Bone marrow (tissue), 2 donors: ENCODE results near the gene TREML2.
"Not testable (repeated sequence)": the region's sequence is repeated elsewhere in the genome, so short reads cannot be mapped to it uniquely, and the experiment has no call there.

Source experiments
- DNase-seq, 2 donors: peaks; one replicate each; lab custom pipeline; 2025; lab: John Stamatoyannopoulos, UW

Gene TREML2, protein sequence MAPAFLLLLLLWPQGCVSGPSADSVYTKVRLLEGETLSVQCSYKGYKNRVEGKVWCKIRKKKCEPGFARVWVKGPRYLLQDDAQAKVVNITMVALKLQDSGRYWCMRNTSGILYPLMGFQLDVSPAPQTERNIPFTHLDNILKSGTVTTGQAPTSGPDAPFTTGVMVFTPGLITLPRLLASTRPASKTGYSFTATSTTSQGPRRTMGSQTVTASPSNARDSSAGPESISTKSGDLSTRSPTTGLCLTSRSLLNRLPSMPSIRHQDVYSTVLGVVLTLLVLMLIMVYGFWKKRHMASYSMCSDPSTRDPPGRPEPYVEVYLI

DNA sequence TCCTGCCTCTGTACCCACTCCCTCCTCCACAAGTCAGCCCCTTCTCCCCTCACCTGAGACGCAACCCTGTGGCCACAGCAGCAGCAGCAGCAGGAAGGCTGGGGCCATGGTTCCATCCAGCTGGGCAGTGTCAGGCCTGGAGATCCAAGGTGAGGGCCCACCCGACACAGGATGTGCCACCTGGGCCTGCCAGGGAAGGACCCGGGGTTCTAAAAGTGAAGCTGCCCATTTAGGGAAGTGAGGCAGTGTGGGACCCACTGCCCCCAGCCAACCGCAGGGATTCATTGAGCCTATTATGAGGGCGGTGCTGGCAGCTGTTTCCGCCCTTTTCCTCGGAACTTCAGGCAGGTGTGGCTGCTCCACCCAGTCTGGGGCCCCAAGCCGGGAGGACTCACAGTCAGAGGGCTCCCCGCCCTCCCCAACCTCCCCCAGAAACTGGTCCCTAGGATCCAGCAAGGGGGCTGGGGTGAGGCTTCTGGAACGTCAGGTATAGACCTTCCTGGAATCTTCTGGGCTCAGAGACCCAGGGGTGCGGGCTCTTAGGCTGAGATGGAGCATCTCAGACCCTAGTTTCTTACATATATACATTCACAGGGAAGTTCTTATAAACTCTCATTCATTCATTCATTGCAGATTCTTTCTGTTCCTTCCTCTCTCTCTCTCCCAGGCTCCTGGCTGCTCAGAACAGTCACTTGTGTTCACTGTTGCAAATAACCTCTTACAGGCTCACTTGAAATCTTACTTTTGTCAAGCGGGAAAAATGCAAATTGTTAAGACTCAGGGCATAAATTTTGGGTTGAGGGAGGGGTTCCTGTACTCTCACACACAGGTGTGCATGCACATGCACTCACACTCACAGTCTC, at the start of gene TREML2:
Gene TREML2, minus strand, starts transcription at position 249 of the 863 bp plus-strand sequence. Its CDS starts 141 bp downstream, at position 108.
- DNase-seq, result no peak

DNA sequence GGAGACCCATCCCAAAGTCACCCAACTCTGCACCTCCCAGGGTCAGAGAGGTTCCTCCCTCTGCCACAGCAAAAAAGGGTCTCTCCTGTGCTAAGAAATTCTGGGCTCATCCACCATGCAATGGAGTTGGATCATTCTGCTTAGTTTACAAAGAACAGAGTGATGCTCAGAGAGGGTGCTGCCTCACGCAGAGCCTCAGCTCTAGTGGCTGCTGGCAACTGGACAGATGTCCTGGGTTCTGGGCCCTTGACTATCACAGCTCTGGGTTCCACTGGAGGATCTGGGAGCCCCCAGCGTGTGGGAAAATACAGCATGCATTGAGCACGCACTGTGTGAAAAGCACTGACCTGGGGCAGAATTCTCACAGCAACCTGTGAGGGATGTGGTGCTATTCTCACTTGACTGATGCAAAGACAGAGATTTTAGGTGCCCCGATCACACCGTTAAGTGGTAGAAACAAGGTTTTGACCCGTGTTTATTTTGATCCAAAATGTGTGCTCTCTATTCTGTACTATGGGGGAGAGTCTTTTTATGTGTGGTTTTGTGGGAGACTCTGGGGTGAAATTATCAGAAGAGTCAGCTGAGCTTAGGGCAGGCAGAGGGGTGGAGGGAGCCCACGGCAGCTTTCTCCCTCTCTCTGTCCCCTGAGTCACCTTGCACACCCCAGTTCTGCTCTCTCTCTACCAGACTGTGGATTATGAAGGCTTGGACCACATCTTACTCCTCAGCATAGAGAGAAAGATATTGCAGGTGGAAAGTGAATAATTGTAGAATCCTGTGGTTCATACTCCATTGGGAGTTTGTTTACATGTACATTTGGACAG, 47.1 kb upstream of the TREML2 start:
- DNase-seq, result no peak

DNA sequence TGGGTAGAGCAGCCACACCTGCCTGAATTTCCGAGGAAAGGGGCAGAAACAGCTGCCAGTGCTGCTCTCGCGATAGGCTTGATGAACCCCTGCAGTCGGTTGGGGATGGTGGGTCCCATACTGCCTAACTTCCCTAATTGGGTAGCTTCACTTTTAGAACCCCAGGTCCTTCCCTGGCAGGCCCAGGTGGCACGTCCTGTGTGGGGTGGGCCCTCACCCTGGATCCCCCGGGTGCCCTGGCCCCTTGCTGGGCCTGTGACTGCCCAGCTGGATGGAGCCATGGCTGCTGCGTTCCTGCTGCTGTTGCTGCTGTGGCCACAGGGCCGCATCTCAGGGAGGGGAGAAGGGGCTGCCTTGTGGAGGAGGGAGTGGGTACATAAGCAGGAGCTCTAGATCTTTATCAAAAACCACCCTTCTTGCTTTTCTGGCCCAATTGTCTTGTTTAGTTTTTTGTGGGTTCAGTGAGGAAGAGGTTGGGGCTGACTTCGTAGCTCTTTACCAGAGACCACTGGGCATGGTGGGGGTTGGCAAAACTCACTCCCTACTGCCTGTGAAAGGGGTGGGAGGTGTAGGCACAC, 46.4 kb upstream of the TREML2 start:
- no peak for DNase-seq

DNA sequence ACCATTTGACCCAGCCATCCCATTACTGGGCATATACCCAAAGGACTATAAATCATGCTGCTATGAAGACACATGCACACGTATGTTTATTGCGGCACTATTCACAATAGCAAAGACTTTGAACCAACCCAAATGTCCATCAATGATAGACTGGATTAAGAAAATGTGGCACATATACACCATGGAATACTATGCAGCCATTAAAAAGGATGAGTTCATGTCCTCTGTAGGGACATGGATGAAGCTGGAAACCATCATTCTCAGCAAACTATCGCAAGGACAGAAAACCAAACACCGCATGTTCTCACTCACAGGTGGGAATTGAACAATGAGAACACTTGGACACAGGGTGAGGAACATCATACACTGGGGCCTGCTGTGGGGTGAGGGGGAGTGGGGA, 45.6 kb upstream of the TREML2 start:
- not testable (repeated sequence) for DNase-seq

DNA sequence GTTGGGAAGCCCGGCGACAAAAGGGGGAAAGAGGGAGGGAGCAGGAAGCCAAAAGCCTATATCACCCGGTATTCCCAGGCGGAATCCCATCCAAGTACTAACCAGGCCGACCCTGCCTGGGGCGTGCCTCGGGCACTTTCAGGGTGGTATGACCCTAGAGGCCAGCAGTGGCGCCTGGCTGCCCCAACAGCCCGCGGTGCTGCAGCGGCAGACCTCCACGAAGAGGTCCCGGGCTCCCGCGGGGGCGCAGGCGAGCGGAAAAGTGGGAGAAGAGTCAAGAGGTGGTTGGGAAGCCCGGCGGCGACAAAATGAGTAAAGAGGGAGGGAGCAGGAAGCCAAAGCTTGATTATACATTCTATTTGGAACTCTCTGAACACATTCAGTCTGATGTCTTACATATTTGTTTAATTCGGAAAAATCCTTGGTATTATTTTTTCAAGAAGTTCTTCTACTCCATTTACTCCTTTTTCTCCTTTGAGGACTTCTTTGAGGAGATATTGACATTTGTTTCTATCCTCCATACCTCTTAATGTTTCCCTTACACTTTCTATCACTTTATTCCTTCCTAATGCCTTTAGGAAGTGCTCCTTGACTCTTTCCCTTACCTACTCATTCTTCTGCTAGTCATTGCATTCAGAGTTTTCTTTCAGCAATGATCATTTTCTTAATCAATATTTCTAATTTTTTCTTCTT, 38.7 kb upstream of the TREML2 start:
- no peak for DNase-seq

DNA sequence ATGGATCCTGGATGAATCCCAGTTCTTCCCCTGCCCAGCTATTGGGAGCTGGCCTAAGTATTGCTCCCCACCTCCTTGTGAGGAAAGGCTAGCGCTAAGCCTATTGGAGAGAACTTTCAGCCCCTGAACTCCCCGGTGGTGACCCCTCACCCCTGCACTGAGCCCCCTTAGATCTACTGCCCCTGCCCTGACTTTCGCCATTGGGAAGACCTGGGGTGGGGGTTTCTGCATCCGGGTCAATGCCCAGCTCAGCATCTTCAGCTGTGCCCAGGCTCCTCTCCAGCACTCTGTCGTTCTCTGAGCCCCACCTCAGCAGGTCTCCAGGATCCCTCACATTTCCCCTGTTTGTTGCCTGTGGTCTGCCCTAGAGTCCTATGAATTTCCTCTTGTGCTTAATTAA, 36.2 kb upstream of the TREML2 start:
- no peak for DNase-seq

DNA sequence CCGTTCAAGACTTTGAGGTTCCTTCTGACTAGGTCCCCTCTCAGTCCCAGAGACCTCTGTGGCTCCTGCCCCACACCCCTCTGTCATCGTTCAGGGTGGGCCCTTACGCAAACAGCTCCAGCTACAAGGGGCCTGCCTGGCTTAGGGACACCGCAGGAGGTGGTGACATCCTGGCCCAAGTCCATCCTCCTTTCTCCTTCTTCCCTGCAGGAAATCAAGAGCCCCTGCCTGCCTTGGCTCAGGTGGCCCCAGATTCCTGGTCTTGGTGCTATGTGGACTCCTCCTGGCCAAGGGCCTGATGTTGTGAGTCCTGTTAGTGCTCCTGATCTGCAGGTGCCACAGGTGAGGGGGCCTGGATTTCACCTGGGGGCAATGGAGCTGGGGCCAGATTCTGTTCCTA, 35.3 kb upstream of the TREML2 start:
- DNase-seq, result no peak

DNA sequence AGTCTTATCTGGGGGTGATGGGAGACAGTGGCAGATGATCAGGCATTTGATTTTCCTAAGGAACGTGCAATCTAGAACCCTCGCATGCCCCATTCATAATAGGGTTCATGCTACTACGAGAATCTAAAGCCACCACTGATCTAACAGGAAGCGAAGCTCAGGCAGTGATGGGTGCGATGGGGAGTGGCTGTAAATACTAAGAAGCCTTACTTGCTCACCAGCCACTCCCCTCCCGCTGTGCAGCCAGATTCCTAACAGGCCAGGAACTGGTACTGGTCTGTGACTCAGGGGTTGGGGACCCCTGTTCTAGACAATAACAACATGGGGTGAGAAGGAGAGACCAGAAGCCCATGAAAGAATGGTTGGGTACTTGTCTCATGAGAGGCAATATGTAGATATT, 31.7 kb upstream of the TREML2 start:
- DNase-seq, result no peak

DNA sequence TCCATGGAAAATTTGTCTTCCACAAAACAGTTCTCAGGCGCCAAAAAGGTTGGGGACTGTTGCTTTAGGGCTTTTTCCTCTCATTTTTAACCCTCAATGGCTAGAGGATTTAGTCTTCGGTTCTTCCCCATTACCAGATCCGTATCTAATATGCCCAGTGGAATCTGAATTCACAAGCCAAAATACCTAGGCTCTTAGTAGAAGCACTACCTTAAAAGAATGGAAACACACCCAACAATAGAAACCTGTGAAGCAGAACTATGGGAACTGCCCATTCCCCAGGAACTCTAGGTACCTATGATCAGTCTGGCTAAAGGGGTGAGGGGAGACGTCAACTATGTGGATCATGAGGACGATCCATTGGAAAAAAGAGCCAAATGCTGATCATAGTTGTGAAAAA, 30.3 kb upstream of the TREML2 start:
- no peak for DNase-seq

DNA sequence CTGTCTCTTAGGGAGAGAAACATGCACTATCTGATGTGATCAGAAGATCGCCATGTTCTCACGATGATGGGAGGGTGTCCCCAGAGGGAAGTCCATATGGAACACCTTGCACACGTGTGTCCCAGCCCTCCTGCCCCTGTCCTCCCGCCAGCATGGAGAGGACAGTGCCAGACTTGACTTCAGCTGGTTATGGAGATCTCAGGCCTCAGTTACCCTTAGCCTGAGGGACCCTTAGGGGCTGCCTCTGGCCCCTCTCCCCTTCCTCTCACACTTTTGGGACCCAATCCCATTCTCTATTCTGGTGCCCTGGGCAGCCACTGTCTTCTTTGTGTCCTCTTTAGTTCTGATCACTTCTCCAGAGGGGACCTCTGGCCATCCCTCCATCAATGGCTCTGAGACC, 28.8 kb upstream of the TREML2 start:
- DNase-seq, result no peak

DNA sequence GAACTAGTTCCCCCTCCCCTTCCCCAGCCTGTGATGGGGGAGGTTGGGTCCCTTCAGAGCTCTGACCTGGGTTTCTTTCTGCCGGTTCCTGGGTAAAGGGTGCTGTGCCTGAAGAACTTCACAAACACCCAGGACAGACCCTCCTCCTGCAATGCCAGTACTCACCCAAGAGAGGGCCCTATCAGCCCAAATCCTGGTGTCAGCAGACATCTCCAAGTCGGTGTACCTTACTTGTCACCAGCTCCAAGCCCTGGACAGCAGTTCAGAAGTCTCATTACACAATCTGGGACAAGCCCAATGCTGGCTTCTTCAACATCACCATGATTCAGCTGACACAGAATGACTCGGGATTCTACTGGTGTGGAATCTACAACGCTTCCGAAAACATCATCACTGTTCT, 27.7 kb upstream of the TREML2 start:
- DNase-seq, result peak in 1 of 2 donors; percentile 59

DNA sequence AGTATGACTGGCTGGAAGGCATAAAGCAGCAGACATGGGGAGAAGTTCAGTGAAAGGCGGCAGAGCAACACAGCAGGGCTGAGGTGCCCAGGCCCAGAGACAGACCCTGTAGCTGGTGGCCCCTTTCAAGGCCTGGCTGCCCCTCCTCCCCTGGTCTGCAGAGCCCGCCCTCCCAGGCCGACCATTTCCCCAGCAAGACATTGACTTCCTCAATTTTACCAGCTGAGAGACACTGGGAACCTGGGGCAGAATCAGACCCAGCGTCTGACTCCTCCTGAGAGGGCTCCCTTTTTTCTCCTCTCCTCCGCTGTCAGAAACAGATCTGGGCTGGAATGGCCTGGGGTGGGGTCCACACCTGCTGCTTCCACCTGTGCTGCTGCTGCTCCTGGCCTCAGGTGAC, 27.1 kb upstream of the TREML2 start, which contains the start of gene TREML4:
Gene TREML4, plus strand, starts transcription at position 254 of the 400 bp plus-strand sequence. Its CDS starts 79 bp downstream, at position 333.
- peak in 1 of 2 donors; percentile 54 for DNase-seq

DNA sequence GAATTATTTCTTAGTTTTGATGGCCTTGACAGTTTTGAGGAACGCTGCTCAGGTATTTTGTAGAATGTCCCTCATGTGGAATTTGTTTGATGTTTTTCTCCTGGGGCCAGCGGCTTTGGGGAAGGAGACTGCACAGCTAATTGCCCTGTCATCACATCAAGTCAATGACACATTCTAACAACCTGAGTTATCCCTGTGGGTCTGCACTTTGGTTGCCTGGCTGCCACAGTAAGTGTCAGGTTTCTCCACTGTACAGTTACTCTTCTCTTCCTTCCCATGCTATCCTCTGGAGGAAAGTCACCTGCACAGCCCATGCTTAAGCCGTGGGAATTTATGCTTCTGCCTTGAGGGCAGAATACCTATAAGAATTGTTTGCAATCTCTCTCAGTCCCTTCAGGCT, 25.8 kb upstream of the TREML2 start:
- DNase-seq, result no peak

DNA sequence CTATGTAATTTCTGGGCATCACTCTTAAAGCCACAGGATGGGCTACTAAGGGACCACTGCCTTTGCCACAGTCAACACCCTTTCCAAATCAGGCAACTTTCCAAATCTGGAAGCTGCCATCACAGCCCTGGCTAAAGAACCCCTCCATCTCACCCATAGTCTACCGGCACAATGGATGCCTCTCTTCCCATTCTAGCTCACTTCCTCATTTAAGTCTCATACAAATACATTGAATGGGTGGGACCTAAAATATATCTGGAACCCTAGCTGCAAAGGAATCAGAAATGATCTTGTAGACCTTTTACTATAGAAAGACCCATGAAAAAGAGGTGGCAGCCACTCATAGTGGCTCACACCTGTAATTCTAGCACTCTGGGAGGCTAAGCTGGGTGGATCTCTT, 23.9 kb upstream of the TREML2 start:
- DNase-seq, result no peak

DNA sequence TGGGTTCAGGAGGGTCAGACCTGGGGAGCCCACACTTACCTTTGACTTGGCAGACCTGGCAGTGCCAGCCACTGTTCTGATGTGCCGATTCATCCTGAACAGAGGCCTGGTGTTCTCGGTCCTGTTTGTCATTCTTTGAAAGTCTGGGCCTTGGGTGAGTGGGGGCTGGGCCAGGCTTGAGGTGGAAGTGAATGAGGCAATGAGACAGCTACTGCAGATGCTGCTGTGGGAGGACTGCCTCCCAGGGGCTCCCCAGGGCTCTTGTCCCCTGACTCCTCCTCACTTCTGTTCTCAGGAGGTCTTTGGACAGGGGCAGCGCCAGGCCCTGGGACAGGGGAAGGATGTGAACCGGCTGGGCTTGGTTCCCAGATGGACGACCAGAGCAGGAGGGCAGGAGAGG, 21.6 kb upstream of the TREML2 start:
- DNase-seq, result peak in 1 of 2 donors; percentile 20

DNA sequence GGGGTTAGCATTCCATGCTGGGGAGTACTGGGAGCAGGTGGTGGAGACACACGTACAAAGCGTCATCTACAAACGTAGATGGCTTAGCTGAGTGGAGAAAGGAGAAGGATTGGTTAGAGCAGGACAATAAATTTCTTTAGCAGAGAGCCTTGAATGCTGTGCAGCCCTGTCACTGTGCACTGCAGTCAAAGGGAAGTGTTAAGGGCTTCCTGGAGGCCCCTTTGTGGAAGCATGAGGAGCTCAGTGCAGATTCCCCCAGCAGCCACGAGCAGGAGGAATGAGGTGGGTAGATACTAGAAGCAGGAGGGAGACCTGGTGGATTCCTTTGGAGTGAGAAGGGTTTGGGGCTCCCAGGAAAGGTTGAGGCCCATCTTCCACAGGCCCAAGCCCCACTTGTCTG, 21.1 kb upstream of the TREML2 start:
- peak in 1 of 2 donors; percentile 15 for DNase-seq

DNA sequence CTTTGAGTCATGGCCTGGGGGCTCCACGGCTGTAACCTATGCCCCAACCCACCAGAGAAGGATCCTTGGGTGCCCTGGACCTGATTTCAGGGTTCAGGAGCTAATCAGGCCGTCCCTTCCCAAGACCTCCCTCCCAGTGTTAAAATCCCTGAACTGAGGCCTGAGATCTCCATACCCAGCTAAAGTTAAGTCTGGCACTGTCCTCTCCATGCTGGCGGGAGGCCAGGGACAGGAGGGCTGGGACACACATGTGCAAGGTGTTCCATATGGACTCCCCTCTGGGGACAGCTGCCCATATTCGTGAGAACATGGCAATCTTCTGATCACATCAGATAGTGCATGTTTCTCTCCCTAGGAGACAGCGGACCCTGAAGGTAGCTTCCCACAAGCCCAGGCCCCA, 15.7 kb upstream of the TREML2 start:
- no peak for DNase-seq

DNA sequence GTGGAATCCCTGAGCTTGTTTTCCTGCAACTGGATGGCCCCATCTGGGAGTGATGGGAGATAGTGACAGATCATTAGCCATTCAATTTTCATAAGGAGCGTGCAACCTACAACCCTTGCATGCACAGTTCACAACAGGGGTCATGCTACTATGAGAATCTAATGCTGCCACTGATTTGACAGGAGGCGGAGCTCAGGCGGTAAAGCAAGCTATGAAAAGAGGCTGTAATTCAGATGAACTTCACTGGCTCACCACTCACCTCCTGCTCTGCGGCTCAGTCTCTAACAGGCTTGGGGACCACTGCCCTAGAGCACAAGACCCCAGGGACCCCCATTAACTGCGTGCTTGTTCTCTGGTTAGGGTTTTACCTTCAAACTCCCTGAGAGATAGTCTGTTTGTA, 14.8 kb upstream of the TREML2 start:
- no peak for DNase-seq

DNA sequence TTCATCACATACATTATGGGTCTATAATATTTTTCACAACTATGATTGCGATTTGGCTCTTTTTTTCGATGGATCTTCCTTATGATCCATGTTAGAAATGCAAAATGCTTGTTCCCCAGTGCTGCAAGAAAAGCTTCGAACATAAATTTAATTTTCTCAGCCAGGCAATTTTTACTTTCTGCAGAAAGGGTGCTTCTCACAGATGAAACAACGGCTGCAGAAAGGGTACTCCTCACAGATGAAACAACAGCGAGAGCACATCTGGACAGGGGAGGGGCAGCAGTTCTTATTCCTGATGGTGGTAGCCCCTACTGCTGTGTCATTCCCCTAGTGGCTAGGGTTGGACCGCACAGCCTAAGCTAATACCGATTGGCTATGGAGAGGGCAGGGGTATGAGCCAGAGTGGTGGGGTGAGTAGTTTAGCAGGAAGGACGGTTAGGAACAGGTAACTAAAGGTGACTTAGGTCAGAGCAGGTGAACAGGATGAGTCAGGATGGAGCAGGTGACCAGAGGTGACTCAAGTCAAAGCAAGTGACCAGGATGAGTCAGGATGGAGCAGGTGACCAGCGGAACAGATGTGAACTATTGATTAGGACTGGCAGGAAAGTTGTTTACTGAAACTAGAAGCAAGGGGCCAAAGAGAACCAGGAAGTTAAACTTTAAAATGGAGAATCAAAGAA, 13.8 kb upstream of the TREML2 start:
- no peak for DNase-seq

DNA sequence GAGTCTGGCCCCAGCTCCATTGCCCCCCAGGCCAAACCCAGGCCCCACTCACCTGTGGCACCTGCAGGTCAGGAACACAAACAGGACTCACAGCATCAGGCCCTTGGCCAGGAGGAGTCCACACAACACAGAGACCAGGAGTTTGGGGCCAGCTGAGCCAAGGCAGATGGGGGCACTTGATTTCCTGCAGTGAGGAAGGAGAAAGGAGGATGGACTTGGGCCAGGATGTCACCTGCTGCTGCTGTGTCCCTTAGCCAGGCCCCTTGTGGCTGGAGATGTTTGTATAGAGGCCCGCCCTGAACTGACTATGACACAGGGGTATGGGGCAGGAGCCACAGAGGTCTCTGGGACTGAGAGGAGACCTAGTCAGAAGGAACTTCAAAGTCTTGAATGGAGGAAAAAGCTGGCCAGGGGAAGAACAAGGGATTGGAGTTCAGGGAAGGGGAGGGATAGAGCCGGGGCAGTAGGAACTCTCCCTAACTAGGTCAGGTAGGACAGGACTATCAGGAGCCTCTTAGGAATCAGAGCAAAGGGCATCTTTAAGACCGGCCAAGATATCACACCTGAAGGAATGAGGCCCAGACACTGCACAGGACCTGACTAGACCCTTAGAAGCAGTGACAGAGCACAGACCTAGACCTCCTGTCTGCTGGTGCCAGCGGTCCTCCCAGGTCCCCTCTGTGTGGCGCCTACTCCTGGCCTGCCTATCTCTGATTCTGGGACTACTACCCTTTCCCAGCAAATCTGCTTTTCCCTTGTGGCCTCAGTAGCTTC, 8.8 kb upstream of the TREML2 start:
- DNase-seq, result no peak
